ENCODE results near the gene BRMS1L. TPM values are rescaled to one million over a fixed set of nuclear protein-coding genes. Genes with fewer than 3 reads are reported as not detected.
"Not testable (repeated sequence)": the region's sequence is repeated elsewhere in the genome, so short reads cannot be mapped to it uniquely, and the experiment has no call there.

Gene BRMS1L
- 10.3 TPM for total RNA-seq
- long read RNA-seq, transcript BRMS1L-201 (10 exons, 2,657 nt): major isoform, 29 of 31 reads
- long read RNA-seq, partial matches to known transcripts: 0 of 31 reads
- long read RNA-seq, other reads (novel, unspliced or antisense): 2 of 31 reads

- DNase-seq: peak; percentile 99
- intact Hi-C loops (cut with DNase I): no loop called here
- ATAC-seq (ENCODE audit: poor library complexity): peak; percentile 98
These were observed at the start of gene BRMS1L for GRCh38 chr14:35826218-35826951. TSS of gene BRMS1L (plus strand) at chr14:35826338. CDS start at chr14:35826517, 179 bp downstream.

- intact Hi-C loops (cut with DNase I): no loop called here
- ATAC-seq (ENCODE audit: poor library complexity) (no peak), DNase-seq (no peak)
These were observed 49.3 kb upstream of the BRMS1L start for GRCh38 chr14:35776823-35777222.

- DNase-seq; ATAC-seq (ENCODE audit: poor library complexity); intact Hi-C loops (cut with DNase I): not testable (repeated sequence)
These were observed 48.6 kb upstream of the BRMS1L start for GRCh38 chr14:35777550-35777949.

- intact Hi-C loops (cut with DNase I): no loop called here
- ATAC-seq (ENCODE audit: poor library complexity) (no peak), DNase-seq (no peak)
These were observed 46.8 kb upstream of the BRMS1L start for GRCh38 chr14:35779368-35779767.

- ATAC-seq (ENCODE audit: poor library complexity) (no peak), DNase-seq (no peak)
- intact Hi-C loops (cut with DNase I): no loop called here
These were observed 42.4 kb upstream of the BRMS1L start for GRCh38 chr14:35783699-35784098.

- no peak for DNase-seq
- ATAC-seq (ENCODE audit: poor library complexity): no peak
- intact Hi-C loops (cut with DNase I): no loop called here
These were observed 39.3 kb upstream of the BRMS1L start for GRCh38 chr14:35786856-35787255.

GRCh38 chr14:35789651-35790050, 36.5 kb upstream of the BRMS1L start:
- intact Hi-C loops (cut with DNase I): no loop called here
- DNase-seq: no peak
- ATAC-seq (ENCODE audit: poor library complexity): no peak

- intact Hi-C loops (cut with DNase I): no loop called here
- ATAC-seq (ENCODE audit: poor library complexity): no peak
- no peak for DNase-seq
These were observed 28.3 kb upstream of the BRMS1L start for GRCh38 chr14:35797796-35798195.

GRCh38 chr14:35806006-35806907, 19.9 kb upstream of the BRMS1L start:
- no peak for DNase-seq
- intact Hi-C loops (cut with DNase I): no loop called here
- no peak for ATAC-seq (ENCODE audit: poor library complexity)

GRCh38 chr14:35807131-35807961, 18.8 kb upstream of the BRMS1L start:
- intact Hi-C loops (cut with DNase I): no loop called here
- no peak for DNase-seq
- no peak for ATAC-seq (ENCODE audit: poor library complexity)

- intact Hi-C loops (cut with DNase I): no loop called here
- DNase-seq (no peak), ATAC-seq (ENCODE audit: poor library complexity) (no peak)
These were observed 18.0 kb upstream of the BRMS1L start for GRCh38 chr14:35808076-35808637.

- intact Hi-C loops (cut with DNase I): not testable (repeated sequence)
- ATAC-seq (ENCODE audit: poor library complexity) (peak; percentile 99), DNase-seq (peak; percentile 95)
These were observed 17.2 kb upstream of the BRMS1L start, which contains the start of gene RALGAPA1 for GRCh38 chr14:35808638-35809563. TSS of gene RALGAPA1 (minus strand) at chr14:35809295. CDS start at chr14:35808835, 460 bp downstream.

- intact Hi-C loops (cut with DNase I): no loop called here
- no peak for ATAC-seq (ENCODE audit: poor library complexity)
These were observed 16.5 kb upstream of the BRMS1L start for GRCh38 chr14:35809597-35809996.

GRCh38 chr14:35810963-35811362, 15.2 kb upstream of the BRMS1L start:
- ATAC-seq (ENCODE audit: poor library complexity) (no peak), DNase-seq (no peak)
- intact Hi-C loops (cut with DNase I): no loop called here

More at GRCh38 chr14:35809597-35809996, 16.5 kb upstream of the BRMS1L start:
- no peak for DNase-seq

- peak; percentile 69 for ATAC-seq (ENCODE audit: poor library complexity)
- intact Hi-C loops (cut with DNase I): no loop called here
- DNase-seq: no peak
These were observed 11.7 kb upstream of the BRMS1L start for GRCh38 chr14:35814371-35815005.

GRCh38 chr14:35818346-35819115, 7.6 kb upstream of the BRMS1L start:
- intact Hi-C loops (cut with DNase I): no loop called here
- peak; percentile 72 for ATAC-seq (ENCODE audit: poor library complexity)
- no peak for DNase-seq
